A673 (cell line): ENCODE measurements around the gene FBN3.

Experiments used
- EZH2 ChIP-seq: fragments of 200-600 bp; sonication (generic); IDR thresholded peaks from 2 replicates; pipeline ENCODE4 v1.6.1; 2017; ENCODE audit warnings: borderline replicate concordance, low read depth, mild to moderate bottlenecking, mixed read lengths, antibody characterized with exemption, low read length; ENCODE audit not compliant: poor library complexity, severe bottlenecking
- TF ChIP-seq, protein P1 (sequence below): fragments of 300-800, 200-600 bp; sonication (generic); conservative IDR thresholded peaks from 2 replicates; pipeline ENCODE4 v1.5.1; 2017; ENCODE audit warnings: low read depth, mild to moderate bottlenecking, antibody characterized with exemption, low read length, moderate library complexity, mixed read lengths

DNA sequence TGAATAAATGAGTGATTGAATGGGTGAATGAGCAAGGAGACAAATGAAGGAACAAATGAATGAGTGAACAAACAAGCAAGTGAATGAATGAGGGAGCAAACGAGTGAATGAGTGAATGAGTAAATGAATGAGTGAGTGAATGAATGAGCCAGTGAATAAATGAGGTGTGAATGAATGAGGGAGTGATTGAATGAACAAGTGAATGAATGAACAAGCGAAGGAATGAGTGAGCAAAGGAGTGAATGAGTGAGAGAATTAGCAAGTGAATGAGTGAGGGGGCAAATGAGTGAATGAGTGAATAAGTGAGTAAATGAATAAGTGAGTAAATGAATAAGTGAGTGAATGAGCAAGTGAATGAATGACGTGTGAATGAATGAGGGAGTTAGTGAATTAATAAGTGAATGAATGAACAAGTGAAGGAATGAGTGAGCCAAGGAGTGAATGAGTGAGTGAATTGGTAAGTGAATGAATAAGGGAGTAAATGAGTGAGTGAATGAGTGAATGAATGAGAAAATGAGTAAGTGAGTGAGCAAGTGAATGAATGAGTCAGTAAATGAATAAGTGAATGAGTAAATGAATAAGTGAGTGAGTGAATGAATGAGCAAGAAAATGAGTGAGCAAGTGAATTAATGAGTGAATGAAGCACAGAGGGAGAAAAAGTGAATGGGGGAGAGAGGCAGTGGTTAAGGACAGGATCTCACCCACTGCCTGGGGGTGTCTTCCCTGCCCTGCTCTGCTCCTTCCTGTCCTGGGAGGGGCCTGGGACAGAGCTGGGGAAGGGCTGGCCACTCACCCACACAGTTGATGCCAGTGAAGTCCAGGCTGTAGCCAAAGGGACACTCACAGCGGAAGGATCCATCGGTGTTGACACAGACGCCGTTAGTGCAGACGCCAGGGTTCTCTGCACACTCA, 60.4 kb downstream of the FBN3 start:
- TF ChIP-seq, protein P1, sequence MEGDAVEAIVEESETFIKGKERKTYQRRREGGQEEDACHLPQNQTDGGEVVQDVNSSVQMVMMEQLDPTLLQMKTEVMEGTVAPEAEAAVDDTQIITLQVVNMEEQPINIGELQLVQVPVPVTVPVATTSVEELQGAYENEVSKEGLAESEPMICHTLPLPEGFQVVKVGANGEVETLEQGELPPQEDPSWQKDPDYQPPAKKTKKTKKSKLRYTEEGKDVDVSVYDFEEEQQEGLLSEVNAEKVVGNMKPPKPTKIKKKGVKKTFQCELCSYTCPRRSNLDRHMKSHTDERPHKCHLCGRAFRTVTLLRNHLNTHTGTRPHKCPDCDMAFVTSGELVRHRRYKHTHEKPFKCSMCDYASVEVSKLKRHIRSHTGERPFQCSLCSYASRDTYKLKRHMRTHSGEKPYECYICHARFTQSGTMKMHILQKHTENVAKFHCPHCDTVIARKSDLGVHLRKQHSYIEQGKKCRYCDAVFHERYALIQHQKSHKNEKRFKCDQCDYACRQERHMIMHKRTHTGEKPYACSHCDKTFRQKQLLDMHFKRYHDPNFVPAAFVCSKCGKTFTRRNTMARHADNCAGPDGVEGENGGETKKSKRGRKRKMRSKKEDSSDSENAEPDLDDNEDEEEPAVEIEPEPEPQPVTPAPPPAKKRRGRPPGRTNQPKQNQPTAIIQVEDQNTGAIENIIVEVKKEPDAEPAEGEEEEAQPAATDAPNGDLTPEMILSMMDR: no peak
- no peak for TF ChIP-seq EZH2
